Globus pallidus (tissue), 1 donor: ENCODE results near the gene UBL7.
"Not testable (repeated sequence)": the region's sequence is repeated elsewhere in the genome, so short reads cannot be mapped to it uniquely, and the experiment has no call there.

Experiments
- DNase-seq: peaks from one replicate; pipeline ENCODE4 v3.0.0-alpha.2; 2015; ENCODE audit warnings: low spot score

UBL7 gene, protein sequence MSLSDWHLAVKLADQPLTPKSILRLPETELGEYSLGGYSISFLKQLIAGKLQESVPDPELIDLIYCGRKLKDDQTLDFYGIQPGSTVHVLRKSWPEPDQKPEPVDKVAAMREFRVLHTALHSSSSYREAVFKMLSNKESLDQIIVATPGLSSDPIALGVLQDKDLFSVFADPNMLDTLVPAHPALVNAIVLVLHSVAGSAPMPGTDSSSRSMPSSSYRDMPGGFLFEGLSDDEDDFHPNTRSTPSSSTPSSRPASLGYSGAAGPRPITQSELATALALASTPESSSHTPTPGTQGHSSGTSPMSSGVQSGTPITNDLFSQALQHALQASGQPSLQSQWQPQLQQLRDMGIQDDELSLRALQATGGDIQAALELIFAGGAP

DNA sequence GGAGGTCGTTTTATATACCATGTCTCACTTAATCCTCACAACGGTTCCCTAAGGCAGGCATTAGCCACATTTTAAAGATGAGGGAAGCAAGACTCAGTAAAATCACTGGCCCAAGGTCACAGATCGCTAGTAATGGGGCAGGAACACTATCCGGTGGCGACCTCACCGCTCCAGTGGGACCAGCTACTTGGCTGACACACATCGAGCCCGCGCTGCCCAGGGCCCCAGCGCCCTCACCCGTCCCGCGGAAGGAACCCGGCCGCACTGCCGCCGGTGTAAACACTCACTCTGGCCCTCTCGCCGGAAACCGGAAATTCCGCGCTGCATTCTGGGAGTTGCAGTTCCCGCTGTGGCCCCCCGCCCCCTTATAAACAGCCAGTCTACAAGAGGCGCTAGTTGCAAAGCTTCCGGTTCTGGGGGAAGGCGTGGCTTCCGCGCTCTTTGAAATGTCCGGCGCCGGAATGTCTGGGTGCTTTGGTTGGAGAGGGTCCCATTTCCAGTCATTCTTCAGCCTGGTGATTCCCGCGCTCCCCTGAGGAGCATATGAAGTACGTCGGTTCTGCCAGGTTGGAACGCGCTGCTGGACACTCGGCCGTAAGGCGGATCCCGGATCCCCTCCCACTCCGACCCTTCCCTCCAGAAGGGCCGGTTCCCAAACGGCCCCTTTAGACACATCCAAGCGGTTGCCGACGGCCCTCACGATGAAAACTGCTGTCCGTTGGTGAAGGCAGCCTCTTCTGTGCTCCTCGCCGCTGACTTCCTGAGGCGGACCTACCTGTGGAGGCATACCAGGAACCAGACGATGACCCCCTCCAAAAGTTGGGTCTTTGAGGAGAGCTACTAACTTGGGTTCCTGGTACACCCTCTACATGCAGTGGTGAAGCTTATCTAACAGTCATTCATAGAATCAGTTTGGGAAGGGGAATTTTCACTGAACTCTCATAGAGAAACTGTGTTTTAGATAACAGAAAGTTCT is at the start of gene UBL7:
UBL7 (minus strand) TSS at position 290 of the 976 bp plus-strand sequence. CDS start 2,293 bp downstream, outside the sequence.
- peak; percentile 97 for DNase-seq

DNA sequence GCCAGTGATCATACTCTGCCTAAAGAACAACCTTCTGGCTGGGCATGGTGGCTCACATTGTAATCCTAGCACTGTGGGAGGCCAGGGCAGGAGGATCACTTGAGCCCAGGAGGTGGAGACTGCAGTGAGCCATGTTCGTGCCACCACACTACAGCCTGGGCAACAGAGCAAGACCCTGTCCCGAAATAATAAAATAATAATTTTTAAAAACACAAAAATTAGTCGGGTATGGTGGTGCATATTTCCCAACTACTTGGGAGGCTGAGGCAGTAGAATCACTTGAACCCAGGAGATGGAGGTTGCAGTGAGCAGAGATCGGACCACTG is 45.5 kb upstream of the UBL7 start:
- no peak for DNase-seq

DNA sequence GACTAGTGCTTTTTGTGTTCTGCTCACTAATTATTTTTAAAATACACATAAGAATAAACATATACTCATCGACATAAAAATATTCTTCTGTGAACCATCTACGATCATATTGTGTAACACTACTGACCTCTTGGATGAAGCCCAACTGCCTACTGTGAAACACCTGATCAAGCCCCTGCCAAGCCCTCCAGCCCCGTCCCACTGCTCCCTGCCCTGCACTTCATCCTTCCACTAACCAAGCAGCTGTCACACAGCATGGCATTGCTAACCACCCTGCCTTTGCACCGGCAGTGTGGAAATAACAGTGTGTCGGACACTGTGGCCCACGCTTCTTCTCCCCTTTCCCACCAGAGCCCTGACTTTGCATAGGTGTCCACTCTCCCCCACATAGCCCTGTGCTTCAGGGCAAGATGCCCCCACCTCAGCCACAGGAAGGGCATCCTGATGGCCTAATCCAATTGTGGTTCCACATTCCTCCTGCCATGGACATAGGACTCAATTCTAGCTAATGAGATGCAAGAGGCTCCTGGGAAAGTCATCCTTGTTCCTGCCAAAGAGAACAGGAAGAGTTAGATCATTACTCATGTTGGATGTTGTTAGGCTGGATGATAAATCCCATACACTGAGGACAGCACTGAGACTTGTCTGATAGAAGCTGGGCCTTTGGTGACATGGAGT is 45.0 kb upstream of the UBL7 start:
- no peak for DNase-seq

DNA sequence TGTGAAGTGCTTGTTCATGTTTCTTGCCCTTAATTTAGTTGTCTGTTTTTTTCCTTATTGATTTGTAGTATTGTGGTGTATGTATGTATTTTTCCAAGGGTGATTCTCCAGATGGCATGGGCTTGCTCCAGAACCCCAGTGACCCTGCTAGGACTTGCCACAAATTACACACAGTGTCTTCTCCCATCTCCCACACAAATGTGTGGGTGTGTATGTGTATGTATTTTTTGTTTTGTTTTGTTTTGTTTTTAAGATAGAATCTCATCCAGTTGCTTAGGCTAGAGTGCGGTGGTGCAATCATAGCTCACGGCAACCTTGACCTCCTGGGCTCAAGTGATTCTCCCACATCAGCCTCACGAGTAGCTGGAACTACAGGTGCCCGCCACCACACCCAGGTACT is 43.9 kb upstream of the UBL7 start:
- no peak for DNase-seq

DNA sequence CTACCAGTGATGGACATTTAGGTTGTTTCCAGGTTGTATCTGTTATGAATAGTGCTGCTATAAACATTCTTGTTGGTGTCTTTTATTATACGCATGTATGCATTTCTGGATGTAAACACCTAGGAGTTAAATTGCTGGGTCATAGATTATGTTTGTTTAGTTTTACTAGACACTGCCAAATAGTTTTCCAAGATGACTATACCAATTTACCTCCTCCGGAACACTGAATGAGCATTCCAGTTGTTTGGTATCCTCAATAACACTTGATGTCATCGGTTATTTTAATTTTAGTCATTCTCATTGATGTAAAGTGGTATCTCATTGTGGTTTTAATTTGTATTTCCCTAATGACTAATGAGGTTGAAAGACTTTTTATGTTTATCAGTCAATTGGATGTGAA is 43.5 kb upstream of the UBL7 start:
- DNase-seq, result no peak

DNA sequence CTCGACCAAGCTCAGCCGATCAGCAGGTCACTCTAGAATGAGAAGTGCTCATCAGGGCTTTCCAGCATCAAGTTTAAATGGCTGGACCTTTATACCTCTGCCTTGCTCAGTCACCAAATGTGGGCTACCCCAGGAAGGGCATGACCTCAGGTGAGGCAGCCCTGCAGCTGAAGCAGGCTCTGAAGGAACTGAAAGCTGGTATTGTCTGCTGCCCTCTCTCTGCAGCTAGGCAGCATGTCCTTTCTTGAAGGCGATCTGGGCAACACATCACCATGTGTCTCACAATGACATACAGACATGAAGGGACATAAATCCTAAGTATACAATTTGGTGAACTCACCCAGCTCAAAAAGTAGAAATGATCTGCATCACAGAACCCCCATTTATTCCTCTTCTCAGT is 41.3 kb upstream of the UBL7 start:
- DNase-seq, result no peak

DNA sequence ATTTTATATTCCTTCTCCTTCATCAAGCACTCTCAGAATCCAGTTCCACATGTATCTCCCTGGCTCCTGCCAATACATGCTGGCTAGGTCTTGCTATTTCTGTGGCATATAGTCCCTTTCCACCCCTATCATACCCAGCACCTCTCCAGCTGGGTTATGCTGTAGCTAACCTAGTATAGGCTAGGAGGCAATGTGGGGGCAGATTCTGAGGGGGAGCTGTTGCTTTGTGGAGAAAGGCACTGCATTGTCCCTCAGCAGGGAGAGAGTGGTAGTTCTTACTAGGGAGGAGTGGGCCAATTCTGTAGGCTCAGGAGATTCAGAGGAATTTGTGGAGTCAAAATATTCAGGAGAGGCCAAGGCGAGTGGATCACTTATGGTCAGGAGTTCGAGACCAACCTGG is 39.4 kb upstream of the UBL7 start:
- DNase-seq, result no peak

DNA sequence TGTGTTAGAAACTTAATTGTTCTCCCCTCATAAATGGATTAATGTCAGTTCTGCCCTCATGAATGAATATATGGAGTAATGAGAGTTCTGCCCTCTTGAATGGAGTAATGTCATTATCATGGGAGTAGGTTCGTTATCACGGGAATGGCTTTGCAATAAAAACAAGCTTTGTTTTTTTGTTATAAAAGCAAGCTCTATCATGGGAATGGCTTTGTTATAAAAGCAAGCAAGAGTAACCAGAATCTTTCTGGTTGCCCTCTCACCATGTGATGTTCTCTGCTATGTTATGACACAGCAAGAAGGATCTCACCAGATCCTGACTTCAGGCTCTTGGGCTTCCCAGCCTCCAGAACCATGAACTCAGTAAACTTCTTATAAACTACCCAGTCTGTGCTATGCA is 38.4 kb upstream of the UBL7 start:
- DNase-seq, result no peak

DNA sequence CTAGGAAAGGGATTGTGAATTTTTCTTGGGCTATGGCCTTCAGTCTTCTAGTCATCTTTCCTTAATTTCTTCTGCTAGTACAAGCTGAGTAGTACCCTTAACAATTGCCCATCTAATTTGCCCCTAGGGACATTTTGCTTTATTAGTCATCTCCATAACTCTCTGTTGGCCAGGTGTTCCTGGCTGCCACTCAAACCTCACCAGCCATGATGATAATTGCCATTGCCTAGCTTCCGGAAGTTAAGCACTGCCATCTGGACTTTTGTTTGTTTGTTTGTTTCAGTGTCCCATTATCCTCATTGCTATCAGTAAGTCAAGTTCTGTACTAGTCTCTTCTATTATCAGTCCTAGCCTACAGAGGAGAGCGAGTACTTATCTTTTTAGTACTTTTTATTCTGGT is 36.6 kb upstream of the UBL7 start:
- DNase-seq, result no peak

DNA sequence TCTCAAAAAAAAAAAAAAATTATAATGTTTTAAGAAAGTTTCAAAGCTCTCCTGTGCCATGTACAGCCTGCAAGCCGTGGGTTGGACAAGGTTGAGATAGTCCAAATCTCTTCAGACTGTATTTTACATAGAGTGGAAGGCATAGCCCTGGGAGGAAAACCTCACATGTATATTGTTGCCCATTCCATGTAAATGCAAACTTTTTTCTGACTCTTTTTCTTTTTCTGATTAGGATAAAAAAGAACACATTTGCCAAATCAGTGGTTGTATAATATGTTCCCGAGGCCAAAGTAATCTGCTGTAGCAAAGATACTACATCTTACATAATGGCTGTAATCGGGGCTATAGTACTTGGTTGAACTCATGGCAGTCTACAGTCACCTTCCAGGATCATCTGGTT is 35.7 kb upstream of the UBL7 start:
- no peak for DNase-seq

DNA sequence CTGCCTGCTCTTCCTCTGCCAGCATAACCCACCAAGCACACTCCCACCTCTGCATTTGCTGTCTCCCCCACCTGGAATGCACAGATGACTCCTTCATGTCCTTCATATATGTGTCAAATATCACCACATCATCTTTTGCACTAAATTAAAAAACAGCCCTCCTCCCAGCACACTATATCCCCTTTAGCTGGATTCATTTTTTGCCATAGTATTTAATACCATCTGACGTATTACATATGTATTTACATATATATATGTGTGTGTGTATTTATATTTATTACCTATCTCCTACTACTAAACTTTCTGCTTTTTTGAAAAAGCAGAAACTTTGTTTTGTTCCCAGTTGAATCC is 29.4 kb upstream of the UBL7 start:
- DNase-seq, result no peak

DNA sequence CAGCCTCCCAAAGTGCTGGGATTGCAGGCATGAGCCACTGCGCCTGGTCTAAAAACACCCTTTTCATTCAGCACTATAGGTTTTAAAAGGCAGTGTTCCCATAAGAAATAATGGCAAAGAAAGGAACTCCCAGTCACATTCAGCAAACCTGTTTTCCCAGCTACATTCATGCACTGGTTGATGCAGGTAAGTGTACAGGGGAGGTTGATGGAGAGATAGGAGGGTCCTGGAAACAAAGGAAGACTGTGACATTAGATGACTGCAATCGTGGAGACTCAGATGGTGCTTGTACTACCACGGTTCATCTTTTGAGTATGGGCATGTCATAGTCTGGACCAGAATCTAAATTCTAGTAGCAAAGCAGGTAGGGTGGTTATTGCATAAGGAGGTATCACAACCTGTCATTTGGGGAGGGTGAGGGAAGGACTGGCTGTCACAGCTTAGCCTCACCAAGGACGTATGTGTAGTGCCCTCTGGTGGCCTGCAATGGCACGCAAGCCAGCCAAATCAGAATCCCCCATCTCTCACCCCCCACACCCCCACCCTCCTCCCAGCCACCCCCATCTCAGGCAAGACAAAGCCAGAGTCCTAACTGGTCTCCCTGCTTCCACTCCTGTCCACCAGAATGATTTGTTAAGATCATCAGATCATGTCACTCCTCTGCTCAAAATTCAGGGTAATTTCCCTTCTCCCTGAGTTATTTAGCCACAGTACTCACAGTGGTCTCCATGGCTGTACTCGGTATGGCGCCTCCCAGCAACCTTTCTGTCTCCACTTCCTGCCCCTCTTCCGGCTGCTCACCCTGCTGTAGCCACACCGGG is 28.8 kb upstream of the UBL7 start:
- DNase-seq, result peak; percentile 15

DNA sequence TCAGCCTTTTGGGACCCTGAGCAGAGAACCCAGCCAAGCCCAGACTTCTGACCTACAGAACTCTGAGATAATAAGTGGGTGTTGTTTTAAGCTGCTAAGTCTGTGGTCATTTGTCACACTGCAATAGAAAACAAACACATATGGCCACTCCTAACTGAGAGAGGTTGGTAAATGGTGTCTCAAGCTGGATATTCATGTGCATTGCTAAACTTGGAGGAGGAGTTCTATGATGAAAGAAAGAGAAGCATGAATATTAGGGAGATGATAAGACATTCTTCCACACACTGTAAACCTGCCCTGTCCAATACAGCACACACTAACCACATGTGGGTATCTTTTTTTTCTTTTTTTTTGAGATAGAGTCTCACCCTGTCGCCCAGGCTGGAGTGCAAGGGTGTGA is 27.8 kb upstream of the UBL7 start:
- no peak for DNase-seq

DNA sequence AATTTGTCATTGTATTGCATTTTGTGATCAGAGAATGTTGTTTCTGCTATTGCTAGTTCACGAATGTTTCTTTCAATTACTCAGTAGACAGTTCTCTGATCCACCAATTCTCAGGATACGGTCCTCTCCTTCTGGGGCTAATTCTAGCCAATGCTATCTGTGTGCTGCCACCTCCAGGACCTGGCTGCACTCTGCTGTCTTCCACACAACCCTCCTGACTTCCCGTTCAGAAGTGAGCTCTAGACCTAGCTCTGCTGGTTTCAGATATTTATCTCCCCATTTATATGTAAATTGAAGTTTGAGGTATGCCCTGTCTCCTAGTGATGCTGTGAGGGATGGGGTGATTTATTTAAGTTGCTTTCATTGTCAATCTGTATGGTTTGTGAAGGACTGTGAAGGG is 21.7 kb upstream of the UBL7 start:
- DNase-seq, result no peak

DNA sequence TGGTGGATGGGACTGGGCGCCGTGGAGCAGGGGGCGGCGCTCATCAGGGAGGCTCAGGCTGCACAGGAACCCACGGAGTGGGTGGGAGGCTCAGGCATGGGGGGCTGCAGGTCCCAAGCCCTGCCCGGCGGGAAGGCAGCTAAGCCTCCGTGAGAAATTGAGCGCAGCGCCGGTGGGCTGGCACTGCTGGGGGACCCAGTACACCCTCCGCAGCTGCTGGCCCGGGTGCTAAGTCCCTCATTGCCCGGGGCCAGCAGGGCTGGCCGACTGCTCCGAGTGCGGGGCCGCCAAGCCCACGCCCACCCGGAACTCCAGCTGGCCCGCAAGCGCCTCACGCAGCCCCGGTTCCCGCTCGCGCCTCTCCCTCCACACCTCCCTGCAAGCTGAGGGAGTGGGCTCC is 19.4 kb upstream of the UBL7 start:
- not testable (repeated sequence) for DNase-seq

DNA sequence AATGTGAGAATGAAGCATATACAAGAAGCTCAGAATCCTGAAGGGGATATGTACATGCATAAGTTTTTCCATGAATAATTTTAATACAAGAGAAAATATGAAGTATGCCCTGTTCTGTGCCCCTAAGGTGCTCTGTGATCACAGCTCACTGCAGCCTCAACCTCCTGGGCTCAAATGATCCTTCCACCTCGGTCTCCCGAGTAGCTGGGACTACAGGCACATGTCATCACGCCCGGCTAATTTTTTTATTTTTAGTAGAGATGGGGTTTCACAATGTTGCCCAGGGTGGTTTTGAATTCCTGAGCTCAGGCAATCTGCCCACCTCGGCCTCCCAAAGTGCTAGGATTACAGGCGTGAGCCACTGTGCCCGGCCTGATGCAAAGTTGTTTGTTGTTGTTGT is 10.7 kb upstream of the UBL7 start:
- not testable (repeated sequence) for DNase-seq

DNA sequence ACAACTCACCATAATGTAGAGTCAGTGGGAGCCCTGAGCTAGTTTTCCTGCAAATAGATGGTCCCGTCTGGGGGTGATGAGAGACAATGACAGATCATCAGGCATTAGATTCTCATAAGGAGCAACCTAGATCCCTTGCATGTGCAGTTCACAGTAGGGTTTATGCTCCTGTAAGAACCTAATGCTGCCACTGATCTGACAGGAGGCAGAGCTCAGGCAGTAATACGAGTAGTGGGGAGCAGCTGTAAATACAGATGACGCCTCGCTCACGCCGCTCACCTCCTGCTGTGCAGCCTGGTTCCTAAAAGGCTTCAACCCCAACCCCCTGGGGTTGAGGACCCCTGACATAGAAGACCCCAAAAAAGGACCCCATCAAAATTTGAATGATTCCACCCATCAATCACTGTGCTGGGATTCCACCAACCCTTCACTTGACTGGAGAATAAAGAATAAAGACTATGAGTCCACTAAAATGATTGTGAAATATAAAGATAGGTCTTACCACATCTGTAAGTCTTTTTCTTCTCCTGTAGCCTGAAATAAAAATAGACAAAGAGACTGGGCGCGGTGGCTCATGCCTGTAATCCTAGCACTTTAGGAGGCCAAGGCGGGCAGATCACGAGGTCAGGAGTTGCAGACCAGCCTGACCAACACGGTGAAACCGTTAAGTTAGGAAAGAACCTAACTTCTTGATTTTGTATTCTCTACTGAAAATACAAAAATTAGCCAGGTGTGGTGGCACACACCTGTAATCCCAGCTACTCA is 9.9 kb upstream of the UBL7 start:
- DNase-seq, result no peak

DNA sequence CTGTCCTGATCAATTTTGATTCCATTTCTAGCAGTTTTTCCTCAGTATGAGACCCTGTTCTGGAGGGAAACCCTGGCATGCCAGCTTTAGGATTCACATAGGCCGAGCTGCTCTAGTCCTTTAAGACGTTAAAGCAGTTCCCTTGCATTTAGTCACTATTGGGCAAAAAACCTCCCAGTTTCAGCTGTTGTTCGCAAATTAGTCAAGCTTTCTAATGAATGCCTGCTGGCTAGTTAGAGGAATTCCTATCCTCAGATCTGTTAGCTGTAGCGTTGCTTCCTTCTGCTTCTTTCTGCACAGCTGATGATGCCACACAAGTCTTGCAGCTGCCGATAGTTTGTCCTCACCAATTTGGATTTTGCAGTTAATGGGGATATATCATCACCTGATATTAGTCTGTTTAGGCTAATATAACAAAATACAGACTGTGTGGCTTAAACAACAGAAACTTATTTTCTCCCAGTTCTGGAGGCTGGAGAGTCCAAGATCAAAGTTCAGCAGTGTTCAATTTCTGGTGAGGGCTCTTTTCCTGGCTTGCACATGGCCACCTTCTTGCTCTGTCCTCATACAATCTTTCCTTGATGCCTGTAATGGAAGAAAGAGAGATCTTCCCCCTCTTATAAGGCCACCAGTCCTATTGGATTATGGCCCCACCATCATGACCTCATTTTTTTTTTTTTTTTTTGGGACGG is 7.5 kb upstream of the UBL7 start:
- no peak for DNase-seq

DNA sequence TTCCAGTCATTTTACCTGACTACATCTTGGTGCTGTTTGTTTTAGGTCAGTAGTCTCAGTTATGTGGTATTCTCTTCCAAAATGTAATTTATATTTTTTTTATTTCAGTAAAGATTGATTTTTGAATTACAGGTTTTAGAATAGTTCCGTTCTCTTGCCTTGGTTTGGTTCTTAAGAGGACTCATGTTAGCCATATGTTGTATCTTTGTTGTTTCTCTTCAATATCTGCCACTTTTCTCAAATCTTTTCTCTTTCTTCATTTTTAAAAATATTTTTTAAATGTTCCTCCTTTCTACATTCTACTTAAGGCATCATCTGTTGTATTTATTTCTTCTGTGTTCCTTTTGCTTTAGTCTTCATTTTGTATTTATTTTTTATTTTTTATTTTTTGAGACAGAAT is 5.6 kb upstream of the UBL7 start:
- DNase-seq, result no peak

DNA sequence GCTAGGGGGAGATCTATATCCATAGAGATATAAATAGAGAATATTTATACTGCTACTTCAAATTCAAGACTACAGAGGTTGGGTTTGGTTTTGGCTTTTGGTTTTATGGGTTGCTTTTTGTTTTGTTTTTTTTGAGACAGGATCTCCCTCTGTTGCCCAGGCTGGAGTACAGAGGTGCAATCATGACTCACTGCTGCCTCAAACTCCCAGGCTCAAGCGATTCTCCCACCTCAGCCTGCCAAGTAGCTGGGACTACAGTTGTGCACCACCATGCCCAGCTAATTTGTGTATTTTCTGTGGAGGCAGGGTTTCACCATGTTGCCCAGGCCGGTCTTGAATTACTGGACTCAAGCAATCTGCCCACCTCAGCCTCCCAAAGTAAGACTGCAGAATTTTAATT is 3.9 kb upstream of the UBL7 start:
- no peak for DNase-seq

DNA sequence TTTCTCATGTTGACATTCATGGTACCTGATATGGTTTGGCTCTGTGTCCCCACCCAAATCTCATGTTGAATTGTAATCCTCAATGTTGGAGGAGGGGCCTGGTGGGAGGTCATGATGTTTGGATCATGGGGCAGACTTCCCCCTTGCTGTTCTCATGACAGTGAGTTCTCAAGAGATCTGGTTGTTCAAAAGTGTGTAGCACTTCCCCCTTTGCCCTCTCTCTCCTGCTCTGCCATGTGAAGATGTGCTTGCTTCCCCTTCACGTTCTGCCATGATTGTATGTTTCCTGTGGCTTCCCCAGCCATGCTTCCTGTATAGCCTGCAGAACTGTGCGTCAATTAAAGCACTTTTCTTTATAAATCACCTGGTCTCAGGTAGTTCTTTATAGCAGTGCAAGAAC is 3.3 kb upstream of the UBL7 start:
- no peak for DNase-seq
